ENCODE measurements around the gene CCDC88C. TPM values are rescaled to one million over a fixed set of nuclear protein-coding genes. Genes with fewer than 3 reads are reported as not detected.

The CCDC88C gene
- total and polyA plus RNA-seq, 2 experiments from 2014 or later = 23.6 to 60.7 TPM

GRCh38 chr14:91234791-91235114 is 182.9 kb downstream of the CCDC88C start:
- ATAC-seq = no peak

More at GRCh38 chr14:91234791-91235114, 182.9 kb downstream of the CCDC88C start:
- Histone ChIP-seq H3K4me2 (no peak overlapping the region), H3K4me1 (ENCODE audit: insufficient read depth) (no peaks in the 10 kb centered on the region), H3K27me3 (ENCODE audit: insufficient read depth) (no peaks in the 10 kb centered on the region), H2AFZ (no peak overlapping the region), H3K36me3 (ENCODE audit: insufficient read depth) (no peaks in the 10 kb centered on the region), H3K79me2 (replicated peaks; ENCODE audit: insufficient read depth) (no peaks in the 10 kb centered on the region), H3K27ac (ENCODE audit: low read depth) (no peak overlapping the region), H3K4me3 (no peak overlapping the region), H3K9me2 (ENCODE audit: insufficient read depth) (peaks cover 5% of the 10 kb centered on the region; the same call in 1 of the 2 replicates), H4K20me1 (replicated peaks; ENCODE audit: insufficient read depth) (no peaks in the 10 kb centered on the region), H3F3A (replicated peaks; ENCODE audit: low read depth) (no peaks in the 10 kb centered on the region)
- Mint-ChIP-seq H3K27ac (no peak overlapping the region), H3K36me3 (ENCODE audit: low read depth) (peaks cover 21% of the 10 kb centered on the region), H3K4me3 (no peak overlapping the region), H3K27me3 (ENCODE audit: insufficient read depth, low read depth, poor library complexity) (peaks cover 10% of the 10 kb centered on the region), H3K4me1 (peaks cover 2% of the 10 kb centered on the region; the same call in 1 of the 3 replicates), H3K9me3 (peaks cover 24% of the 10 kb centered on the region)
- TF ChIP-seq, protein P1, sequence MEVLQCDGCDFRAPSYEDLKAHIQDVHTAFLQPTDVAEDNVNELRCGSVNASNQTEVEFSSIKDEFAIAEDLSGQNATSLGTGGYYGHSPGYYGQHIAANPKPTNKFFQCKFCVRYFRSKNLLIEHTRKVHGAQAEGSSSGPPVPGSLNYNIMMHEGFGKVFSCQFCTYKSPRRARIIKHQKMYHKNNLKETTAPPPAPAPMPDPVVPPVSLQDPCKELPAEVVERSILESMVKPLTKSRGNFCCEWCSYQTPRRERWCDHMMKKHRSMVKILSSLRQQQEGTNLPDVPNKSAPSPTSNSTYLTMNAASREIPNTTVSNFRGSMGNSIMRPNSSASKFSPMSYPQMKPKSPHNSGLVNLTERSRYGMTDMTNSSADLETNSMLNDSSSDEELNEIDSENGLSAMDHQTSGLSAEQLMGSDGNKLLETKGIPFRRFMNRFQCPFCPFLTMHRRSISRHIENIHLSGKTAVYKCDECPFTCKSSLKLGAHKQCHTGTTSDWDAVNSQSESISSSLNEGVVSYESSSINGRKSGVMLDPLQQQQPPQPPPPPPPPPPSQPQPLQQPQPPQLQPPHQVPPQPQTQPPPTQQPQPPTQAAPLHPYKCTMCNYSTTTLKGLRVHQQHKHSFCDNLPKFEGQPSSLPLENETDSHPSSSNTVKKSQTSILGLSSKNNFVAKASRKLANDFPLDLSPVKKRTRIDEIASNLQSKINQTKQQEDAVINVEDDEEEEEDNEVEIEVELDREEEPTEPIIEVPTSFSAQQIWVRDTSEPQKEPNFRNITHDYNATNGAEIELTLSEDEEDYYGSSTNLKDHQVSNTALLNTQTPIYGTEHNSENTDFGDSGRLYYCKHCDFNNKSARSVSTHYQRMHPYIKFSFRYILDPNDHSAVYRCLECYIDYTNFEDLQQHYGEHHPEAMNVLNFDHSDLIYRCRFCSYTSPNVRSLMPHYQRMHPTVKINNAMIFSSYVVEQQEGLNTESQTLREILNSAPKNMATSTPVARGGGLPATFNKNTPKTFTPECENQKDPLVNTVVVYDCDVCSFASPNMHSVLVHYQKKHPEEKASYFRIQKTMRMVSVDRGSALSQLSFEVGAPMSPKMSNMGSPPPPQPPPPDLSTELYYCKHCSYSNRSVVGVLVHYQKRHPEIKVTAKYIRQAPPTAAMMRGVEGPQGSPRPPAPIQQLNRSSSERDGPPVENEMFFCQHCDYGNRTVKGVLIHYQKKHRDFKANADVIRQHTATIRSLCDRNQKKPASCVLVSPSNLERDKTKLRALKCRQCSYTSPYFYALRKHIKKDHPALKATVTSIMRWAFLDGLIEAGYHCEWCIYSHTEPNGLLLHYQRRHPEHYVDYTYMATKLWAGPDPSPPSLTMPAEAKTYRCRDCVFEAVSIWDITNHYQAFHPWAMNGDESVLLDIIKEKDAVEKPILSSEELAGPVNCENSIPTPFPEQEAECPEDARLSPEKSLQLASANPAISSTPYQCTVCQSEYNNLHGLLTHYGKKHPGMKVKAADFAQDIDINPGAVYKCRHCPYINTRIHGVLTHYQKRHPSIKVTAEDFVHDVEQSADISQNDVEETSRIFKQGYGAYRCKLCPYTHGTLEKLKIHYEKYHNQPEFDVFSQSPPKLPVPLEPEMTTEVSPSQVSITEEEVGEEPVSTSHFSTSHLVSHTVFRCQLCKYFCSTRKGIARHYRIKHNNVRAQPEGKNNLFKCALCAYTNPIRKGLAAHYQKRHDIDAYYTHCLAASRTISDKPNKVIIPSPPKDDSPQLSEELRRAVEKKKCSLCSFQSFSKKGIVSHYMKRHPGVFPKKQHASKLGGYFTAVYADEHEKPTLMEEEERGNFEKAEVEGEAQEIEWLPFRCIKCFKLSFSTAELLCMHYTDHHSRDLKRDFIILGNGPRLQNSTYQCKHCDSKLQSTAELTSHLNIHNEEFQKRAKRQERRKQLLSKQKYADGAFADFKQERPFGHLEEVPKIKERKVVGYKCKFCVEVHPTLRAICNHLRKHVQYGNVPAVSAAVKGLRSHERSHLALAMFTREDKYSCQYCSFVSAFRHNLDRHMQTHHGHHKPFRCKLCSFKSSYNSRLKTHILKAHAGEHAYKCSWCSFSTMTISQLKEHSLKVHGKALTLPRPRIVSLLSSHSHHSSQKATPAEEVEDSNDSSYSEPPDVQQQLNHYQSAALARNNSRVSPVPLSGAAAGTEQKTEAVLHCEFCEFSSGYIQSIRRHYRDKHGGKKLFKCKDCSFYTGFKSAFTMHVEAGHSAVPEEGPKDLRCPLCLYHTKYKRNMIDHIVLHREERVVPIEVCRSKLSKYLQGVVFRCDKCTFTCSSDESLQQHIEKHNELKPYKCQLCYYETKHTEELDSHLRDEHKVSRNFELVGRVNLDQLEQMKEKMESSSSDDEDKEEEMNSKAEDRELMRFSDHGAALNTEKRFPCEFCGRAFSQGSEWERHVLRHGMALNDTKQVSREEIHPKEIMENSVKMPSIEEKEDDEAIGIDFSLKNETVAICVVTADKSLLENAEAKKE (CRISPR knock-in tag; IDR thresholded peaks at IDR 0.05) = no peak
- TF ChIP-seq EZH2 (IDR thresholded peaks at IDR 0.05; ENCODE audit: low read depth, unreplicated experiment) (no peak), POLR2AphosphoS5 (IDR thresholded peaks at IDR 0.05; ENCODE audit: low read depth) (no peak), EZH2phosphoT487 (IDR thresholded peaks at IDR 0.05; ENCODE audit: unreplicated experiment) (no peak), ZNF331 (CRISPR knock-in tag; IDR thresholded peaks at IDR 0.05; ENCODE audit: low read depth) (no peak), REST (IDR thresholded peaks at IDR 0.05; ENCODE audit: unreplicated experiment) (no peak), ZNF114 (CRISPR knock-in tag; IDR thresholded peaks at IDR 0.05) (no peak), NANOG (IDR thresholded peaks at IDR 0.05; ENCODE audit: borderline replicate concordance) (no peak), JUNB (IDR thresholded peaks at IDR 0.05; ENCODE audit: unreplicated experiment) (no peak), STAT1 (IDR thresholded peaks at IDR 0.05; ENCODE audit: unreplicated experiment) (no peak), CREB1 (CRISPR knock-in tag; IDR thresholded peaks at IDR 0.05; ENCODE audit: low read depth) (no peak), ETS1 (IDR thresholded peaks at IDR 0.05) (no peak)
- TF ChIP-seq, protein P2, sequence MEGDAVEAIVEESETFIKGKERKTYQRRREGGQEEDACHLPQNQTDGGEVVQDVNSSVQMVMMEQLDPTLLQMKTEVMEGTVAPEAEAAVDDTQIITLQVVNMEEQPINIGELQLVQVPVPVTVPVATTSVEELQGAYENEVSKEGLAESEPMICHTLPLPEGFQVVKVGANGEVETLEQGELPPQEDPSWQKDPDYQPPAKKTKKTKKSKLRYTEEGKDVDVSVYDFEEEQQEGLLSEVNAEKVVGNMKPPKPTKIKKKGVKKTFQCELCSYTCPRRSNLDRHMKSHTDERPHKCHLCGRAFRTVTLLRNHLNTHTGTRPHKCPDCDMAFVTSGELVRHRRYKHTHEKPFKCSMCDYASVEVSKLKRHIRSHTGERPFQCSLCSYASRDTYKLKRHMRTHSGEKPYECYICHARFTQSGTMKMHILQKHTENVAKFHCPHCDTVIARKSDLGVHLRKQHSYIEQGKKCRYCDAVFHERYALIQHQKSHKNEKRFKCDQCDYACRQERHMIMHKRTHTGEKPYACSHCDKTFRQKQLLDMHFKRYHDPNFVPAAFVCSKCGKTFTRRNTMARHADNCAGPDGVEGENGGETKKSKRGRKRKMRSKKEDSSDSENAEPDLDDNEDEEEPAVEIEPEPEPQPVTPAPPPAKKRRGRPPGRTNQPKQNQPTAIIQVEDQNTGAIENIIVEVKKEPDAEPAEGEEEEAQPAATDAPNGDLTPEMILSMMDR (conservative IDR thresholded peaks at IDR 0.05; ENCODE audit: low read depth in 2 of 2) = no peak
- no peak for DNase-seq (ENCODE audit: low spot score)
